HL-60/S4 treated with retinoic acid at 250 ng/mL for 4 days and 3 days (cell line): ENCODE data around the gene CCR6.
"Not testable (repeated sequence)": the region's sequence is repeated elsewhere in the genome, so short reads cannot be mapped to it uniquely, and the experiment has no call there.

Source experiments
- in situ Hi-C: fragments of 300-500 bp; cut with MboI; formaldehyde crosslinking; loops from 2 replicates; pipeline ENCODE4 v1.7.0; 2022; ENCODE audit warnings: low sequenced_read_pairs

Gene CCR6

GRCh38 chr6:167165858-167166471, 43.1 kb downstream of the CCR6 start:
- in situ Hi-C loops: no loop called here

- in situ Hi-C loops: not testable (repeated sequence)
Observed at GRCh38 chr6:167167699-167168098, 44.8 kb downstream of the CCR6 start.

GRCh38 chr6:167168296-167168695, 45.4 kb downstream of the CCR6 start:
- in situ Hi-C loops: not testable (repeated sequence)

- in situ Hi-C loops: not testable (repeated sequence)
Observed at GRCh38 chr6:167169867-167170266, 47.0 kb downstream of the CCR6 start.

- in situ Hi-C loops: not testable (repeated sequence)
Observed at GRCh38 chr6:167171300-167171699, 48.4 kb downstream of the CCR6 start.

GRCh38 chr6:167172011-167172410, 49.1 kb downstream of the CCR6 start:
- in situ Hi-C loops: not testable (repeated sequence)

- in situ Hi-C loops: not testable (repeated sequence)
Observed at GRCh38 chr6:167177271-167177670, 54.4 kb downstream of the CCR6 start.

GRCh38 chr6:167178896-167179655, 56.2 kb downstream of the CCR6 start:
- in situ Hi-C loops: not testable (repeated sequence)

GRCh38 chr6:167180086-167180485, 57.2 kb downstream of the CCR6 start:
- in situ Hi-C loops: not testable (repeated sequence)

GRCh38 chr6:167181351-167181750, 58.5 kb downstream of the CCR6 start:
- in situ Hi-C loops: not testable (repeated sequence)

GRCh38 chr6:167182913-167183314, 60.0 kb downstream of the CCR6 start:
- in situ Hi-C loops: not testable (repeated sequence)

- in situ Hi-C loops: not testable (repeated sequence)
Observed at GRCh38 chr6:167185101-167185500, 62.2 kb downstream of the CCR6 start.

GRCh38 chr6:167187275-167187674, 64.4 kb downstream of the CCR6 start:
- in situ Hi-C loops: not testable (repeated sequence)
